ENCODE measurements around the gene NPR3.
"Not testable (repeated sequence)": the region's sequence is repeated elsewhere in the genome, so short reads cannot be mapped to it uniquely, and the experiment has no call there.

The NPR3 gene

DNA sequence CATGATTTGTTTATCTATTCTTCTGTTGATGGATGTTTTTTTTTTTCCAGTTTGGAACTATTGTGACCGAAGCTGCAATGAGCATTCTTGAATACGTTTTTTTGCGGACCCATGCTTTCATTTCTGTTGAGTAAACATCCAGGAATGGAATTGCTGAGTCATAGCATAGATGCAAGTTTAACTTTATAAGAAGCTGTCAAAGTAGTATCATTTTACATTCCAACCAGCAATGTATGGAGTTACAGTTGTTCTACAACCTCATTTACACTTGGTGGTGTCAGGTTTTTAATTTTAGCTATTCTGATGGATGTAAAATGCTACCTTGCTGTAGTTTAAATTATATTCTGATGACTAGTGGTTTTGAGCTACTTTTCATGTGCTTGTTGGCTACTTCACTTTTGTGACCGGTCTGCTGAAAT is 49.0 kb downstream of the NPR3 start:
- in situ Hi-C loops (cut with MboI; ENCODE audit: low sequenced_read_pairs), result no loop called here

- in situ Hi-C loops (cut with MboI; ENCODE audit: low sequenced_read_pairs), result no loop called here
Measured at GRCh38 chr5:32765266-32765665, 54.1 kb downstream of the NPR3 start.

DNA sequence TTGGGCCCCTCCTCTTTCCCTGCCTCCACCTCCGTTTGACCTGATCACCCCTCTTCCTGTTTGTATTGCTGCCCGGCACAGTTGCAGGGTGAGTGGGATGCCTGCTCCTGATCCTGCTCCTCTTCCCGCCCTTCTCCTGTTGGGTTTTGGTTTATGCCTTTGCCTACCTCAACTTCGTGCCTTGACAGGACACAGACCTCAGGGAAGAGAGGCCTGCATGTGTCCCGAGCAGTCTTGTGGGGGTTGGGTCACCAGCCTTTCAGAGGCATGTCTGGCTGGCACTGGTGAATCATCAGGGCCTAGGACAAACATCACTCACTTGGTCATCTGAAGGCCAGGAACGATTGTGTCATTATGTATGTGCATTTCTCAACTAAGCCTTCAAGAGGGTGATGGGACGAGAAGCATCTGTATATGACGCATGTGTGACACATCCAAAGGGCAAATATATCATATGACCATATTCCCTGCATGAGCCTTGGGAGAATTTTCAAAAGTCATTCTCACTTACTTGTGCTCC is 56.9 kb downstream of the NPR3 start:
- in situ Hi-C loops (cut with MboI; ENCODE audit: low sequenced_read_pairs), result no loop called here

DNA sequence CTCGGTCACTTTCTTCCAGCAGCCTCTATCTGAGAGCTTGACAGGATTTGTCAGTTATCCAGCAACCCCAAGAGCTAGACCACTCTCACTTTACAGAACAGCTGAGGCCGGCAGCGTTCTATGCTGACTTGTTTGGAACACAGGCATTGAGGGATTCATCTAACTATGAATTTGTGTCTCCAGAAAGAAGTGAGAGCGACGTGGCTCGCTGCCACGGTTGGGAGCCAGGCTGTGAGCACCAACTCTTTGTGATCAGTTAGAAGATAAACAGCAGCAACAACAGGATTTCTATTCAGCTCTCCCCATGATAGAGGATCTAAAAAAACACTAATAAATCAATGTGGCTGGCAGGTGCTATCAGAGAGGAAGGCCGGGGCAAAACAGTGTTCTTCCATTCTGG is 58.6 kb downstream of the NPR3 start:
- in situ Hi-C loops (cut with MboI; ENCODE audit: low sequenced_read_pairs), result no loop called here

GRCh38 chr5:32770444-32770843 is 59.3 kb downstream of the NPR3 start:
- in situ Hi-C loops (cut with MboI; ENCODE audit: low sequenced_read_pairs), result no loop called here

DNA sequence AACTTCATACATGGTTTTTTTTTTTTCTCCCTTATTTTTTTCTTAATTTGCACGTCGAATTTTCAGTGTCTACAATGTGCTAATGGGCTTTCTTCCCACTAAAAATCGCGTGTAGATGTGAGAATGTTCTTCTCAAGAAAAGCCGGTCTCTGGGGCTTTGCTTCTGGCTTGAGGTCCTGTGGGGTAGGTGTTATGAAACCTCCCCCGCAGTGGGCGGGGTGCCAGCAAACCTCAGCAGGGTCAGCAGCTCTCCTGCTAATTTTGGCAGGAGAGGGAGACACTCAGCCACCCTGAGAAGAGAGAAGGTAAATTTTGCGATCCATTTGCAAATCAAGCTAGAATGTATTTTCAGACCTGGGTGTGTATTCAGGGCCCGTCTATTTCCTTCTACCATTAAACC is 59.9 kb downstream of the NPR3 start:
- in situ Hi-C loops (cut with MboI; ENCODE audit: low sequenced_read_pairs), result no loop called here

DNA sequence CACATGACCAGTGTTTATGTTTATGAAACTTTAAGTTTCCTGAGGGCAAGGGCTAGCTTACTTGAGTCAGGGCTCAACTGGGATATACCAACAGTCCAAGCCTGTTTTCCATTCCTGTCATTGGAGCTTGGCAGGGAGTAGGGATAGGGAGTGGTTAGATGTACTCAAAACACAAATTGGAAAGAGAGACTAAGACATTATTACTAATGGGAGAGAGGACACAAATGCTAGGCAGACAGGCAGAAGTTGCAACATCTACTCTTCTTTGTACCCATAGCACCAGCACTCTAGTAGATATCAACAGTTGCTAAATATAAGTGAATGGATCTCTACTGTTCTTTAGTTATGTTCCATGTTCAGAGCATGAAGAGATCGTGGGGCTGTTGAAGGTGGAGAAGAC is 62.8 kb downstream of the NPR3 start:
- in situ Hi-C loops (cut with MboI; ENCODE audit: low sequenced_read_pairs), result no loop called here

GRCh38 chr5:32776200-32776599 is 65.1 kb downstream of the NPR3 start:
- in situ Hi-C loops (cut with MboI; ENCODE audit: low sequenced_read_pairs), result no loop called here

- in situ Hi-C loops (cut with MboI; ENCODE audit: low sequenced_read_pairs), result no loop called here
Measured at GRCh38 chr5:32777222-32777621, 66.1 kb downstream of the NPR3 start.

- in situ Hi-C loops (cut with MboI; ENCODE audit: low sequenced_read_pairs), result no loop called here
Measured at GRCh38 chr5:32777733-32778132, 66.6 kb downstream of the NPR3 start.

- in situ Hi-C loops (cut with MboI; ENCODE audit: low sequenced_read_pairs), result no loop called here
Measured at GRCh38 chr5:32778403-32778802, 67.3 kb downstream of the NPR3 start.

DNA sequence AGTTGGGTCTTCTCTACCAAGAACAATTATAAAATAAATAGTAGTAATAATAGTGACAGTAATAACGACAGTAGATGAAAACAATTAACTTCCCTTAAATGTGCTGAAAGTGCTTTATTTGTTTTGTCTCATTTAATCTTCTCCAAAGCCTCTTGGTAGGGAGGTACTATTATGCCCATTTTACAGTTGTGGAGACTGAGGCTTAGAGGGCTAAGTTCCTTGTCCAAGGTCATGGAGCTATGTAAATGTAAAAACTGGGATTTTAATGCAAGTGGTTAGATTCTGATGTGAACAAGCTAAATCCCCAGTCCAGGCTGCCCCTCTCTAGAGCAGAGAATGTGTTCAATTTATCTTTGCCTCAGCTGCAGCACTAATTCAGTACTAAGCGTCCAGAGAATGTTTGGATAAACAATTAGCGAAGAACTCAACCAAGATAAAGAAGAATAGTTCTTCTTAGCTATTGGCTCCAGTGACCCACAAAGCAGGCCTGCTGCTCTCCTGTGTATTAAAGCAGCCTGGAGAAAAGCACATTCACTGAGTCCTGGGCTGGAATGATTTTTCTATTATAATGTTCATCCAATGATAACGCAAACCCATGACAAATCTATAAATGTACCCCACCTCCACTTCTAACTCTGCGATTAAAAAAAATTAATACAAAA is 68.8 kb downstream of the NPR3 start:
- in situ Hi-C loops (cut with MboI; ENCODE audit: low sequenced_read_pairs), result no loop called here

DNA sequence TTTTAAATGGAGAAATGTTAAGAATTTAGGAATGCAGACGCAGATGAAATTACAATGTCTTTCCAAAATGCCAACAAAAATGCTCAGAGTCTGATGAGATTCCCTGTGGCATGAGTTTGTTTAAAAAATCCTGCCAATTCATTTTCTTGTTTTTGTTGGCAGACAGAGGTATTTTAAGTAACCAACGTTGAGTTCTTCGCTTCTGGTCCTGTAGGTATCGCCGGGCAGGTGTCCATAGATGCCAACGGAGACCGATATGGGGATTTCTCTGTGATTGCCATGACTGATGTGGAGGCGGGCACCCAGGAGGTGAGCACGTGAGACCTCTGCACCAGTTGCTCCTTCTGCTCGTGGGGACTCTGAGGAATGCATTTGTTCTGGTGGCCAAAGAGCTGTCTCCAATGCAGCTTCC is 69.4 kb downstream of the NPR3 start:
- in situ Hi-C loops (cut with MboI; ENCODE audit: low sequenced_read_pairs), result no loop called here

DNA sequence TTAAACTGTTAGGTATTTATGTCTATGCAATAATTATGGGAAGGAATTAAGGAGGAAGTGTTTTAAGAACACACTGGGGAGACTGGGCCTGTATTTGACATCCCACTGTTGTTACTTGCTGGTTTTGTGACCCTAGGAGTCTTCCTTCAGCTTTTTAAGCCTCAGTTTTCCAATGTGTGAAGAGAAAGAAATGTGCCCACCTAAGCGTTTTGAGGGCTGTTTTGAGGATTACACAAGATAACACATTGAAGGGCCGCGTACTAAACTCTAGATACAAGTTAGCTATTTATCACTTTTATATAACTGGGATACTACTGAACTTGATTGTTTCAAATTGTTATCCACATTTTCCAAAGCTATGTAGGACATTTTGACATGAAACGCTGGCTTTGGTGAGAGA is 72.5 kb downstream of the NPR3 start:
- in situ Hi-C loops (cut with MboI; ENCODE audit: low sequenced_read_pairs), result no loop called here

GRCh38 chr5:32785611-32786254 is 74.6 kb downstream of the NPR3 start:
- in situ Hi-C loops (cut with MboI; ENCODE audit: low sequenced_read_pairs), result no loop called here

GRCh38 chr5:32786311-32786710 is 75.2 kb downstream of the NPR3 start:
- in situ Hi-C loops (cut with MboI; ENCODE audit: low sequenced_read_pairs), result no loop called here

DNA sequence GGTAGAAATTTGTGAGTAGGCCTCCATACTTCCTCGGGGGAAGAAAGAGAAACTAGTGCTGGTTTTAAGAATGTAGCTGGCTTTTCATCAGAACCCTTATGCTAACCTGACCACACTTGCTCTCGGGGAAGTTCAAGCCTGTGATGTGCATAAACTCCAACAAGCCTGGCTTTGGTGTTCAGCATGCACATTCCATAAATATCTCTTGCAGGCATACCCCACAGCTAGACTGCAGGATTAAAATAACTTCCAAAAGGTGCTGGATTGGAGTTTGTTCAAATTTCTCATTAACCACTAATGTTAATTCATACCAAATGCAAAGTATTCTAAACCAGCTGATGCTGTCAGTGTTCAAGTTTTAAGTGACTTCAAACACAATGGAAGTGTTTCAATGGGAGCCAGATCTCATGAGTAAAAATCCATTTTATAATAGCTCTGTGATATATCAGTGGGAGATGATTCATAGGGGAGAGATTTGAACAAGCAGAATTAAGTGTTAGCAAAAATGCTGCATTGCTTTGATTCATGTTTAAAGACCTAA is 79.4 kb downstream of the NPR3 start:
- in situ Hi-C loops (cut with MboI; ENCODE audit: low sequenced_read_pairs), result no loop called here

DNA sequence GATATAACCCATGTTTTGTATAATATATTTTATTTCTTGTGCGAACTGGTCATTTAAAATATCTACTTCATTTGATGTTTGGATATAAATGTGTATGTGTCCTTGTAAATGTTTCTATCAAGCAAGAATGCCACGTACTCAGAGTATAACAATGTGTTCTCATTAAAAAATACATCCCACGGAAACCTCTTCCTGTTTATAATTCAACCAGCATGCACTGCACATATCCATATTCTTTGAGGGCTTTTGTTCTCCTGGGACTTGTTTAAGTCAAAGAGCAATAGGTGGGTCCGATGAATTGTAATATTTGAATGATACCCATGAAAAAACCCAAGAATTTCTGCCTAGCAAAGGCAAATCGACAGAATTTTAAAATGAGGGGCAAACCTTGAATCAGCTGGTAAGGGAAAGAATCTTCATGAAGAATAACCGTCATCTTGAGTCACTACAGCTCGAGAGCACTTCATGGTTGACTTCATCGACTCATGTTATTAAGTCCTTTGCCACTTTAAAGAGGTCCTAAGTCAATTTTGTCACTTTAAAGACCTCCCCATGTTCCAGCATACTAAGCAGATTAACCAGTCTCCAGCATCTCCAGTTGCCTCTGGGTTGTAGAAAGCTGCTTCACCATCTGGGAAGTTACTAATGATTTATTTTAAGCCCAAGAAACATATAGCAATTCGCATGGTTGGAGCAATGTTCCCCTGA is 80.6 kb downstream of the NPR3 start:
- in situ Hi-C loops (cut with MboI; ENCODE audit: low sequenced_read_pairs), result no loop called here

GRCh38 chr5:32794086-32794485 is 83.0 kb downstream of the NPR3 start:
- in situ Hi-C loops (cut with MboI; ENCODE audit: low sequenced_read_pairs), result no loop called here

DNA sequence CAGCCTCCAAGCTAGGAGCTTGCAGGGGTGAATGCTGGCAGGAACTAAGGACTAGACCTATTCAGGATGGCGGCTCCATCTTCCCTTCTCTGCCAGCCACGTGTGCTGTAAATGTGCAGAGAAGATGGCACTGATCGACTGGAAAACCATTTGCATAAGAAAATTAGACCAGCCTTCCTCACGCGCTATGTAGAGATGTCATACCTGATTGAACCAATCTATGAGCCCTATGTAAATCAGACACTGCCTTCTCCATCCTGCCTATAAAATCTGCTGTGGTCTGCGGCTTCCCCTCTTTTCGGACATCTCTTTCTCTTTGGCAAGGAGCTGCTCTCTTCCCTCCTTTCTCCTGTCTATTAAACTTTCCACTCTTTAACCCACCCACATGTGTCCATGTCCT is 91.6 kb downstream of the NPR3 start:
- in situ Hi-C loops (cut with MboI; ENCODE audit: low sequenced_read_pairs), result no loop called here

DNA sequence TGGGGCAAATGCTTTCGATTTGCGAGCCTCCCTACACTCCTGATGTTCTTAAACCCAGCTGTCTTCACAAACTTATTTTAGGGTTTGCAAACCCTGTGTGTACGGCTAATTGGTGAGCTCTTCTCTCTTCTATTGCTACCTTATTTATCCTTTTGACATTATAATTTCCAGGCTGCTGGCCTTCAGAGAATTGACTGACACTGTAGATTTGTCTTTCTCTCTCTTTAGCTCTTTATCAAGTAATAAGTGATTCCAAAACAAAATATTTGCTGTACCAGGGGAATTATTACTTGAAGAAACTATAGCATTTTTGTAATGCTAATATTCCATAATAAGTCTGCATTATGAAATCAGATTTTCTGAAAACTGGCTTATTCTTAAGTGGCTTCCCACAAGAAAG is 92.5 kb downstream of the NPR3 start:
- in situ Hi-C loops (cut with MboI; ENCODE audit: low sequenced_read_pairs), result no loop called here

- in situ Hi-C loops (cut with MboI; ENCODE audit: low sequenced_read_pairs), result not testable (repeated sequence)
Measured at GRCh38 chr5:32805462-32805861, 94.3 kb downstream of the NPR3 start.
